OCI-LY1 (cell line): ENCODE measurements around the gene PCBP3.

Experiments used
- CTCF ChIP-seq: fragments of 200-600 bp; sonication (generic), shearing (Covaris generic); IDR thresholded peaks from 2 replicates; pipeline ENCODE4 v1.5.1; 2017; ENCODE audit warnings: mild to moderate bottlenecking, antibody characterized with exemption, low read length, moderate library complexity, mixed read lengths
- EZH2 ChIP-seq: fragments of 200-600 bp; sonication (generic), shearing (Covaris generic); IDR thresholded peaks from 2 replicates; pipeline ENCODE4 v1.8.0; 2017; ENCODE audit warnings: borderline replicate concordance, mixed run types, mild to moderate bottlenecking, antibody characterized with exemption, low read length, moderate library complexity, mixed read lengths

- TF ChIP-seq CTCF (no peak), EZH2 (no peak)
These were observed 215.7 kb downstream of the PCBP3 start for GRCh38 chr21:45859041-45859761.
